IPS-NIHi7 (cell line): ENCODE results near the gene TTC23.
"Not testable (repeated sequence)": the region's sequence is repeated elsewhere in the genome, so short reads cannot be mapped to it uniquely, and the experiment has no call there.

Experiments
- DNase-seq: peaks from one replicate; pipeline ENCODE4 v3.0.0; 2012; ENCODE audit warnings: mixed read lengths; ENCODE audit errors: extremely low spot score

The TTC23 gene

GRCh38 chr15:99197856-99198255, 51.5 kb downstream of the TTC23 start:
- DNase-seq, result no peak

- DNase-seq, result not testable (repeated sequence)
Observed at GRCh38 chr15:99192181-99192580, 57.2 kb downstream of the TTC23 start.

DNA sequence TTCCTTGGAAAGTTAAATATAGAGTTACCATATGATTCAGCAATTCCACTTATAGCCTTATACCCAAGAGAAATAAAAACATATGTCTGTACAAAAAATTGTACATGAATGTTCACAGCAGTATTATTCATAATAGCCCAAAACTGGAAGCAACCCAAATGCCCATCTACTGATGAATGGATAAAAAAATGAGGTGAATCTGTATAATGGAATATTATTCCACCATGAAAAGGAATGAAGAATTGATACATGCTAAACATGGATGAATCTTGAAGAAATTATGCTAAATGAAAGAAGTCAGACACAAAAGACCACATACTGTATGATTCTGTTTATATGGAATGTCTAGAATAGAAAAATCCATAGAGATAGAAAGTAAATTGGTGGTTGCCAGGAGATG, 61.4 kb downstream of the TTC23 start:
- no peak for DNase-seq

- no peak for DNase-seq
Observed at GRCh38 chr15:99185414-99186130, 63.8 kb downstream of the TTC23 start.

DNA sequence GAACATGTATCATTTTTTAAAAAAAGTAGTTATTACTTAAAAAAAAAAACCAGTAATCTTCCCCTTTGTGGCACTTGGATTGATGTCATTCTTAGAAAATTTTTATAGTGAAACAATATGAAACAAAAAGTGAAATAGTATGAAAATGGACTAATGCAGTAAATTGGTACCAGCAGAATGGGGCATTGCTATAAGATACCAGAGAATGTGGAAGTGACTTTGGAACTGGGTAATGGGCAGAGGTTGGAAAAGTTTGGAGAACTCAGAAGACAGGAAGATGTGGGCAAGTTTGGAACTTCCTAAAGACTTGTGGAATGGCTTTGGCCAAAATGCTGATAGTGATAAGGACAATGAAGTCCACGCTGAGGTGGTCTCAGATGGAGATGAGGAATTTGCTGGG, 66.6 kb downstream of the TTC23 start:
- no peak for DNase-seq

DNA sequence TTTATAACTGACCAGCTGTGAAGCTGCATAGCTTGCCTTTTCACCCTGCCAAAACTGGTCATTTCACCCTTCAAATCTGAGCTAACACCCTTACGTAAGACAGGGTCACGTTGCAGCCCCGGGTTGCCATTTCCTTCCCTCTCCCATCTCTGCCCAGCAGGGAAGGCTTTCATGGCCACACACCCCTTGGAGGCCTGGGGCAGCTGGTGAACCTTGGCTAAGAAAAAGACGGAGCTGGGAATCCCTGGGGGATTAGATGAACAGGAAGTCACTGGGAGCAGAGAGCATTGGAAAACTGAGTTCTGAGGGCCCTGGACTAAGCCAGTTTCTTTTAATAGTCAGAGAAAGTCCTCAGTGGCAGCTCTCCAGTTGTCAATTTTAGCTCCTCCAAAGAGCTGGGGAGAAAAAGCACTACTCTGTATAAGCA, 67.8 kb downstream of the TTC23 start:
- DNase-seq, result peak; percentile 43

DNA sequence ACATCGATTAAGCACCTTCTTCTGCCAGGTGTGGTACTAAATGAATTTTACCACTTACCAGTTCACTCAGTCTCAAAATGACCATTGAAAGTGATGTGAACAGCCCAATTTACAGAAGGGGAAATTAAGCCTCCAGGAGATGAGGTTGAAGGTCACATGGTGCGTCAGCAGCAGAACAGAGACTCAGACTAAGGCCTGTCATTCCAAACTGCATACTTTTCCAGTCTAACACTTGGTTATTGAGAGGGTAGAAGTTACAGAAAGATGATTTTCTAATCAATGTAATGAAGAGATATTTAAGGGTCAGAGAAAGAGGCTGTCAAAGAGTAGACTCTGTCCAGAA, 68.4 kb downstream of the TTC23 start:
- no peak for DNase-seq

DNA sequence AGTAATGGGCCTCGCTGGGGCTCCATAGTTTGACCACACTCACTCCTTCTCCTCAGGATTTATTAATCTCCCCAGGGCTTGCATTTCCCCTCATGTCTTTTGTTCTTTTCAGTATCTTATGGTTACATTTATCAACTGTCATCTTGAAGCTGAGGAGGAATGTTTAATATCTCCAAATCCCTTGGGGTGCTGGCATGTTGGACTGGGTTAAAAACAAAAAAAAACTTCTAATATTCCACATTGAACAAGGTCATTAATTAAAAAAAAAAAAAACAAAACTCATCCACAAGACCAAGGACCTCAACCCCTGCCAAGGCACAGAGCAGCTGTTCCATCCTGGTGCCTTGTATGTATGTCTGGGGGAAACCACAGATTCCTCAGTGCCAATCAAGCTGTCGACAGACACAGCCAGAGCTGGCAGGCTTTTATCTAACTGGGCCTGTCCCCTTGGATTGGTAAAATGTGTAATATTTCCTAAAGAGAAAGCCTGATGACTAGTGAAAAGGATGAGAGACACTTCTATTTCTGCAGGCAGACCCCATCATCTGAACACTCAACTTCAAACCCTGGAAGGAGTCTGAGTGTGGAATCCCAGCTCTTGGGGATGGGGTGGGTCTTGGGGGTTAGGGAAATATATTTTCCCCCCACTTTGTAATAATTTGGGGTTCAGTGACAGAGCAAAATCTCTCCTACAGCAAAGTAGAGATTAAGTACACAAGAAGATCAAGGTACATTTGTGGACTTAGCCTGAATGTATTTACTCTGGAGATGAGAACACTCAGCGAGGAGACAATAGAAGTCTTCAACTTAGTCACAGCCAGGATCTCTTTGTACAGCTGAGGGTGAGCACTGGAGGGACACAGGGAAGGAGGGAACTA, 69.1 kb downstream of the TTC23 start:
- no peak for DNase-seq

DNA sequence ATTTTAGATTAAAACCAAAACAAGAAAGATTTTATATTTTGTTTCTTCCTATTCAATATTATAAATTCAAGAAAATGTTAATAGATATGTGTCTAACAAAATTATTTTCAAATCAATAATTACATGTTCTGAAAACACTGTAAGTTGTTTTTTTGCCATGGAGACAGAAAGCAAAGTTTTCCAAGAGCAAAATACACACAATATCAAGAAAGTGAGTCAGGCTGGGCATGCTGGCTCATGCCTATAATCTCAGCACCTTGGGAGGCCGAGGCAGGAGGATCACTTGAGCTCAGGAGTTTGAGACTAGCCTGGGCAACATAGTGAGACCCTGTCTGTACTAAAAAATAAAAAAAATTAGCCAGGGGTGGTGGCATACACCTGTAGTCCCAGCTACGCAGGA, 71.7 kb downstream of the TTC23 start:
- no peak for DNase-seq

- DNase-seq, result no peak
Observed at GRCh38 chr15:99176757-99177156, 72.6 kb downstream of the TTC23 start.

GRCh38 chr15:99174567-99175395, 74.6 kb downstream of the TTC23 start:
- no peak for DNase-seq

- no peak for DNase-seq
Observed at GRCh38 chr15:99172989-99173388, 76.4 kb downstream of the TTC23 start.

DNA sequence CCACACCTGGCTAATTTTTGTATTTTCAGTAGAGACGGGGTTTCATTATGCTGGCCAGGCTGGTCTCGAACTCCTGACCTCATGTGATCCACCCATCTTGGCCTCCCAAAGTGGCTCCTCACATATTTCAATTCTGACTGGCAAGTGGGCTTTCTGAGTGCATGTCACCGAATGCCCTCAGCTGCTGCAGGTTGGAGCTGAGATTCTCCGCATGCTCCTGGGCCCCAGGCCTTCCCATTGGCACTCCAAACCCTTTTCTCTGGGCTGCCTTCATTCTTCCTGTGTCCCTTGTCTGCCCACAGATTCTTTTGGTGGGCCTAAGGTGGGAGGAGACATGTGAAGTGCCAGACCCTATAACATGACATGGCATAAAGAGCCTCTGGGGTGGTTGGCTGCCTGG, 77.2 kb downstream of the TTC23 start:
- DNase-seq, result no peak

DNA sequence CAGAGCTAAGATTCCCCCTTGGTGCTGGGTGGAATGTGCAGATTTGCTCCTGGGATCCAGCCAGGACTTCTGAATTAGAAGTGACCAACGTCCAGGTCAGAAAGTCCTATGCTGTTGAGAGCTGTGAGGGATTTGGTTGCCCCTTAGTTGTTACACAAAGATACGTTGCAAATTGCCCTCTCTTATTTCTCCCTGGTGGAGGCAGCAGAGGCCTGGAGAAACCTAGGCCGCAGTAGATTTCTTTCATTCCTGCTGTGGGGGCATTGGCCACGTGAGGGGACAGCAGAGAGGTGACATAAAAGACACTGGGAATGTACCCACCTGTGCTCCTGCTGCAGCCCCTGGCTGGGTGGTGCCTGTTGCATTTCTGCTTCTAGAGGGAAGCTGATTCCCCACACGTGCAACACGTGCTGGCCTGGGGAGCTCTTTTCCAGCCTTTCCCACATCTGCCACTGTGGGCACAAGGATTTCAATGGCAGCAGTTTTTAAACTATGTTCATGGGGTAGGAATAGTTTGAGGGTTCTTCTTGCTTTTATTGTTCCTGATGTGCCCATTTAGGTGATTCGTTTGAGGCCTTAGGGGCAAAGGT, 78.8 kb downstream of the TTC23 start:
- DNase-seq, result no peak

- no peak for DNase-seq
Observed at GRCh38 chr15:99169769-99170311, 79.5 kb downstream of the TTC23 start.

DNA sequence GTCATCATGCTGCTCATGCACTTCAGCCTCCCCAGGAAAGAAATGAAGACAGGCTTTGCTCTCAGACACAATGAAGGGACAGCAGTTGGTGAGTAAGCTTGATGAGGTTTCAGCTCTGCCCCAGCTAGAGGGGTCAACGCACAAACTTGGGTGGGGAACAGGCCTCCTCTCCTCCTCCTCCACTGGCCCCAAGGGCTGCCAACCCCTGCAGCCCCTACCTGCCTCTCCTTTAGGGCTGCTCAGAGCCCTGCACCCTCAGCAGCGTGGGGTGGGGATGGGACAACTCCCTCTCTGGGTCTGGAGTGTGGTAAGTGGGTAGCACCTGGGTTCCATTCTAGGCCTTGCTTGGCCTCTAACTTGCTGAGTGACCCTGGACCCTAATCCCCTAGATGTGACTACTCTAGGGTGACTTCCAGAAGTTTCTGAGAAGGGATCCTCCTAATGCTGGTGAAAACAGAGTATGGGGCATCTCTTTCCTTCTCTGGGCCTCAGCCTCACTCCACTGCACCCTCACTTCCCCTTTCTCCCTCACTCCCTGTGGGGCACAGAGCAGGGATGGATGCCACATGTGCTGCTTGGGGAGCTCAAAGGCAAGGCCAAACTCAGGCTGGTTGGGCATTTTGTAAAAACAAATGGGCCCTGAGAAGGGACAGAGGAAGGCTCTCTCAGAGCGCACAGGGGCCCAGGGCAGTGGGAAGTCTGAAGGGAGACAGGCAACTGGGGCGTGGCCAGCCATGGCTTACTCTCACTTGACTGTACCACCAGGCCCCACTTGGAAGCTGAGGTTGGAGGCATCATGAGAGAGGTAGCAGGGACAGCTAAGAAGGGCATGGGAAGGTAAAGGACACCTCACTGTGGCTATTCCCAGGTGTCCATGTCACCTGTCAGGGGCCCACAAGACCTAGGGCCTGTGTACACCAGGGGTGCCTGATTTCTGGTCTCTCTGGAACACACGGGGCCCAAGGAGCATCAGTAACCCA, 80.5 kb downstream of the TTC23 start:
- no peak for DNase-seq

GRCh38 chr15:99167640-99168039, 81.7 kb downstream of the TTC23 start:
- no peak for DNase-seq

DNA sequence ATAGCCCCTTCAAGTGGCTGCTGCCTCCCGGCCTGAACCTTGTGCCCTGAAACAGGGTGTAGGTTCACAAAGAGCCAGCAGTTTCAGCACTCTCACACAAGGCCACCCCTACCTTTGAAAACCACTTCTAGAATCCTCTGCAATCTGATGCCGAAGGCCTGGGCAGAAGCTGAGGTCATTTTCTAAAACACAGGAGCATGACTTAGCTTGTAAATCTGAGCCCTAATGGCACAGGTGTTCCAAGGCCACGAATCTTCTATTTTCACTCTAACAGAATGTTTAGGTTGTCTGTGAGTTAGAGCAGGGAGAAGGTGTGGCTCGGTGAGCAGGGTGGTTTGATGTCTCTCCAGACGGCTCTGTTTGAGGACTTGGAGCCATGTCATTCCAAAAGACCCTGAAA, 82.2 kb downstream of the TTC23 start:
- no peak for DNase-seq

DNA sequence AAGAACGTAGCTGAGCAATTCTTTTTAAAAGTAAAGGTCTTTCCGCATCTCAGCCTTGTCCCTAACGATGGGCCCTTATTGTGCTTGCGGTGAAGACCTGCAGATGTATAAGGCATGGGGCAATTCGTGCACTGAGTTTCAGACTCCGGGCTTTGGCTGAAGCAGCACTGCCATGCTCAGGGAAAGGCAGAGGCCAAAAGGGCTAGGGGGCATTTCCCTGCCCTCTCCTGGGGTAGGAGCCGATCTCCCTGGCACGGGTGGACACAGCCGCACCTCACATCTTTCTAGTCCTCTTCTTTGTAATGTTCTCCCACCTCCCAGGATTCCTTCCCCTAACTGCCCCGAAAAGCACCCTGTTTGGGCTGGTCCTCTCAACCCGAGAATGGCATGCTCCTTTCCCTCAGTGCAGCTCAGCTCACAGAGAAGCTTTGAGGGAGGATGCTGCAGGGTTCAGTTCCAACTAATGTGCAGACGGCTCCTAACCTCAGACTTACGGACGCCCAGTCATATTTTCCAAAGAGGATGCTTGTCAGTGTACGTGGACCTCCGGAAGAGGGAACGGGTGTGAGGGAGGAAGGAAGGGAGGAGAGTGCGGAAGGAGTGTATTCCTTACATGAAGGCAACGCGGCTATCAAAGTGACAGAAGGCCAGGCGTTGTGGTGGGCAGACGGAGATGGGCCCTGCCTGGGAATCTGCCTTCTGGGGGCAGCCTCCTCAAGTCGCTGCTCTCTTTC, 83.3 kb downstream of the TTC23 start:
- no peak for DNase-seq
